IPS DF 6.9 (cell line): ENCODE results near the gene SORCS2.
"Not testable (repeated sequence)": the region's sequence is repeated elsewhere in the genome, so short reads cannot be mapped to it uniquely, and the experiment has no call there.

ENCODE experiments used
- DNase-seq: peaks from one replicate; pipeline ENCODE4 v3.0.0-alpha.2; 2013; ENCODE audit warnings: low read depth, low spot score
- H3K27ac ChIP-seq: one replicate; pipeline ENCODE4 v1.5.1; 2013; ENCODE audit warnings: low read length, control low read depth
- H3K27me3 ChIP-seq: 2 replicates; pipeline ENCODE4 v1.6.1; 2013; ENCODE audit warnings: mild to moderate bottlenecking, low read length; ENCODE audit not compliant: control insufficient read depth, insufficient read depth
- H3K36me3 ChIP-seq: 2 replicates; pipeline ENCODE4 v1.6.1; 2013; ENCODE audit warnings: low read length; ENCODE audit not compliant: control insufficient read depth, insufficient read depth
- H3K4me1 ChIP-seq: 2 replicates; pipeline ENCODE4 v1.6.1; 2013; ENCODE audit warnings: low read length; ENCODE audit not compliant: control insufficient read depth, insufficient read depth
- H3K4me3 ChIP-seq: 2 replicates; pipeline ENCODE4 v1.5.1; 2013; ENCODE audit warnings: mild to moderate bottlenecking, low read length
- H3K9me3 ChIP-seq: 2 replicates; pipeline ENCODE4 v1.6.1; 2013; ENCODE audit warnings: low read length, inconsistent platforms; ENCODE audit not compliant: control insufficient read depth, insufficient read depth
- WGBS: extraction: QIAGEN DNeasy Blood & Tissue Kit; methylation state at CpG from one replicate; pipeline ENCODE4 v1.1.7; 2013; ENCODE audit warnings: mixed read lengths, missing lambda C conversion rate; ENCODE audit not compliant: insufficient read length, insufficient coverage; 5-methylcytosine and 5-hydroxymethylcytosine counted together

Gene SORCS2

DNA sequence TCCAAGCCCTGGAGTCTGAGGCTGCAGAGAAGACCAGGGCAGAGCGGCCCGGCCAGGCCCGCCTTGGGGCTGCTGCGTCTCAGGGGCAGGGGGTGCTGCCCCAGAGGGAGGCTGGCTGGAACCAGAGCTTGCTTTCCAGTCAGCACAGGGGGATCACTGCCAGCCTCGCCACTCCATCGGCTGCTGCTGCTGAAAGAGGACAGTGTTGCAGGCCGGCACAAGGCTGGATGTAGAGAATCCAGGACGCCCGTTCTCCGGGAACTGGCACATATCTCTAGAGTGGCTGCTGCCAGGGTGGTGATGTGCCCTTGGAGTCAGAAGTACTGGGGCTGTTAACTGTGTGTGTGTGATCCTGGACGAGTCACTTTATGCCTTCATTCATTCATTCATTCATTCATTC, 31.9 kb upstream of the SORCS2 start:
- Histone ChIP-seq H3K36me3 (no peaks in the 10 kb centered on the region), H3K27ac (no peak overlapping the region), H3K9me3 (no peaks in the 10 kb centered on the region), H3K27me3 (no peaks in the 10 kb centered on the region), H3K4me3 (no peak overlapping the region), H3K4me1 (no peaks in the 10 kb centered on the region)
- no CpG with 5 or more reads among the region's 11 CpGs for WGBS
- DNase-seq: no peak

GRCh38 chr4:7160951-7161440, 31.3 kb upstream of the SORCS2 start:
- no peaks in the 10 kb centered on the region for H3K36me3 ChIP-seq
- no CpG with 5 or more reads among the region's 10 CpGs for WGBS
- H3K9me3 ChIP-seq: no peaks in the 10 kb centered on the region
- H3K27ac ChIP-seq: no peak overlapping the region
- no peak for DNase-seq
- no peaks in the 10 kb centered on the region for H3K27me3 ChIP-seq
- H3K4me1 ChIP-seq: no peaks in the 10 kb centered on the region
- H3K4me3 ChIP-seq: no peak overlapping the region

GRCh38 chr4:7161721-7162214, 30.6 kb upstream of the SORCS2 start:
- no CpG with 5 or more reads among the region's 6 CpGs for WGBS
- no peaks in the 10 kb centered on the region for H3K9me3 ChIP-seq
- no peak for DNase-seq
- no peaks in the 10 kb centered on the region for H3K27me3 ChIP-seq
- no peaks in the 10 kb centered on the region for H3K4me1 ChIP-seq
- H3K4me3 ChIP-seq: no peak overlapping the region
- no peak overlapping the region for H3K27ac ChIP-seq
- H3K36me3 ChIP-seq: no peaks in the 10 kb centered on the region

GRCh38 chr4:7165056-7165873, 27.1 kb upstream of the SORCS2 start:
- H3K27ac ChIP-seq, H3K4me1 ChIP-seq, H3K4me3 ChIP-seq, H3K9me3 ChIP-seq, H3K27me3 ChIP-seq, H3K36me3 ChIP-seq, DNase-seq: not testable (repeated sequence)
- WGBS: no CpG with 5 or more reads among the region's 28 CpGs

- no peak for DNase-seq
- Histone ChIP-seq H3K27ac (no peak overlapping the region), H3K9me3 (no peaks in the 10 kb centered on the region), H3K36me3 (no peaks in the 10 kb centered on the region), H3K27me3 (no peaks in the 10 kb centered on the region), H3K4me3 (no peak overlapping the region; the same call in 1 of the 2 replicates), H3K4me1 (no peaks in the 10 kb centered on the region)
- no CpG with 5 or more reads among the region's 9 CpGs for WGBS
Measured at GRCh38 chr4:7165874-7166201, 26.5 kb upstream of the SORCS2 start.

DNA sequence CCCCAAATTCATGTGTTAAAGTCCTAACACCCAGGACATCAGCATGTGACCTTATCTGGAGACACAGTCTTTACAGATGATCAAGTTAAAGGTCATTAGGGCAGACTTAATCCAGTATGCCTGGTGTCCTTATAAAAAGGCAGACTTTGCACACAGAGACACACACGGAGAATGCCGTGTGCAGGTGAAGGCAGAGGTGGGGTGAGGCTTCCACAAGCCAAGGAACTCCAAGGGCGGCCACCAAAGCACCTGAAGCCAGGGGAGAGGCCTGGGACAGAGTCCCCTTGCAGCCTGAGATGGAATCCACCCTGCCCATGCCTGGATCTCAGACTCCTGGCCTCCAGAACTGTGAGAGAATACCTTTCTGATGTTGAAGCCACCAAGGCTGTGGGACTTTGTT, 26.1 kb upstream of the SORCS2 start:
- Histone ChIP-seq H3K4me1 (no peaks in the 10 kb centered on the region), H3K4me3 (no peak overlapping the region), H3K9me3 (no peaks in the 10 kb centered on the region), H3K36me3 (no peaks in the 10 kb centered on the region), H3K27ac (no peak overlapping the region), H3K27me3 (no peaks in the 10 kb centered on the region)
- whole genome bisulfite sequencing: no CpG with 5 or more reads among the region's 3 CpGs
- no peak for DNase-seq

DNA sequence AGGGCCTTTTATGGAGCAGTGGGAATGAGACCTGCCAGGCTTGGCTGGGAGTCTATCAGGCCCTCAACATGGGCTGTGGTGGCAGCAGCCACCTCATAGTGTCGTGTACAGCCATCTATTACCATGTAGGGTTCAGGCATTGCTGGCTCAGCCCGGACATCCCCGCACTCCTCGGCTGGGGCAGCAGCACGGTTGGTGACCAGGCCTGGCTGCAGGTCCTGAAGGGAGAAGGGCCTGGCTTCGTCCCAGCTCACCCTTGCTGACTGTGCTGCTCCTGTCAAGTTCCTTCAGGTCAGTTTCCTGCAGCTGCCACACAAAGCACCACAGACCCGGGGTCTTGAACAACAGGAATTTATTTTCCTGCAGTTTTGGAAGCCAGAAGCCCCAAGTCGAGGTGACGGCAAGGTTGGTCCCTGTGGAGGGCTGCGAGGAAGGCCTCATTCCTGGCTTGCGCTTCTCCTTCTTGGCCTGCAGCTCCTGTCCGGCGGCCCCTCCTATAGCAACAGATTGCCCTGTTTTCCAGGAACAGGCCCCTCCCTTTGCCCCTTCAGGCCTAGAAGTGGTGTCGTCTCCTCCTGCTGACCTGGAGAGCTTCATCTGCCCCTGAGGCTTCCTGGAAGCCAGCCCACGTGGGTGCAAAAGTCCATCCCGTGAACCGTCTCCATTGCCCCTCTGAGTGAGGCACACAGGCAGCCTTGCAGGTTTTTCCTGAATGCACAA, 25.2 kb upstream of the SORCS2 start:
- H3K4me3 ChIP-seq: no peak overlapping the region
- no peaks in the 10 kb centered on the region for H3K4me1 ChIP-seq
- H3K27ac ChIP-seq: no peak overlapping the region
- H3K36me3 ChIP-seq: no peaks in the 10 kb centered on the region
- H3K9me3 ChIP-seq: no peaks in the 10 kb centered on the region
- DNase-seq: no peak
- no peaks in the 10 kb centered on the region for H3K27me3 ChIP-seq
- WGBS: no CpG with 5 or more reads among the region's 17 CpGs

GRCh38 chr4:7167706-7168105, 24.6 kb upstream of the SORCS2 start:
- H3K9me3 ChIP-seq: no peaks in the 10 kb centered on the region
- H3K36me3 ChIP-seq: no peaks in the 10 kb centered on the region
- no CpG with 5 or more reads among the region's 4 CpGs for whole genome bisulfite sequencing
- H3K4me1 ChIP-seq: no peaks in the 10 kb centered on the region
- no peak overlapping the region for H3K27ac ChIP-seq
- H3K4me3 ChIP-seq: no peak overlapping the region
- no peaks in the 10 kb centered on the region for H3K27me3 ChIP-seq
- no peak for DNase-seq

- Histone ChIP-seq H3K4me1 (no peaks in the 10 kb centered on the region), H3K4me3 (no peak overlapping the region), H3K9me3 (no peaks in the 10 kb centered on the region), H3K27me3 (no peaks in the 10 kb centered on the region), H3K36me3 (no peaks in the 10 kb centered on the region), H3K27ac (no peak overlapping the region)
- no CpG with 5 or more reads among the region's 8 CpGs for WGBS
- DNase-seq: no peak
Measured at GRCh38 chr4:7168106-7168505, 24.2 kb upstream of the SORCS2 start.

DNA sequence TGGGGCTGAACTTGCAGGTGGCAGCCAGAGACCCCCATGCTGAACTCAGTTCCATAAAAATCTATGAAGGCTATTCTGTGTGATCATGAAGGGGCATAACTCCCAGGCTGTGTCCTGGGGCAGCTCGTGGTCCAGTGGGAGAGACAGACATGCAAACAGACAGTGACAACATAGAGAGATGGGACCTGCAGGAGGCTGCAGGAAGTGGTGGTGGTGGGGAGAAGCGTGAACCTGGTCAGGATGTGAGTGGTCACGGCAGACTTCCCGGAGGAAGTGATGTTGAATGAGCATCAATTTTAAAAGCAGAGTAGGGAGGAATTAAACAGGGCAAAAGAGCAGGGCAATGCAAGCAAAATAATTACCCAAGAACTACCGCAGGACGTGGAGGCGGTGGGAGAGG, 23.2 kb upstream of the SORCS2 start:
- no peak for DNase-seq
- WGBS: no CpG with 5 or more reads among the region's 7 CpGs
- Histone ChIP-seq H3K27me3 (no peaks in the 10 kb centered on the region), H3K36me3 (no peaks in the 10 kb centered on the region), H3K27ac (no peak overlapping the region), H3K9me3 (no peaks in the 10 kb centered on the region), H3K4me1 (no peaks in the 10 kb centered on the region), H3K4me3 (no peak overlapping the region)
